AG09319 (cell line): Measurements from ENCODE around the gene BIRC6.

Experiments
- DNase-seq: peaks from one replicate; pipeline ENCODE4 v3.0.0-alpha.2; 2010; ENCODE audit warnings: low read depth; ENCODE audit errors: extremely low read depth
- CTCF ChIP-seq: IDR thresholded peaks from 2 replicates; pipeline ENCODE4 v1.5.1; 2011; ENCODE audit warnings: low read depth, mild to moderate bottlenecking, inconsistent platforms, low read length, moderate library complexity

BIRC6 gene

DNA sequence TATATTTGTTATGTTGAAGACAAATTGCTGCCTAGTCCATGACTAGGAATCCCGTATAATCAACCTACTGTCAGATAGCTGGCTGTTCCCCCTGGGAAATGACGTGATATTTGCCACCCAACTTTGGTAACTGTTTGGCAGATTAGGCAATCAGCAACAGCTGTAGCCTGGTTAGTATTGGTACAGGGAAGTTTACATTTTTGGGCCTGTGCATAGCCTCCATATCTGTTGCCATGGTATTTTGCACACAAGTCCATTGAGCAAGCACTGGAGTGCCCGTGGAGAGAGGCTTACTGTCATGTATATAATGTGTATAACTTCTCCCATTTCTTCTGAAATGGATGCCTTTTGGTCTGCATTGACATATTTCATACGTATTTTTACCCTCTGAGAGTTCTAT lies 27.7 kb downstream of the BIRC6 start:
- no peak for DNase-seq
- no peak for TF ChIP-seq CTCF

- TF ChIP-seq CTCF, result no peak
- DNase-seq, result no peak
Observed at GRCh38 chr2:32386739-32387138, 29.9 kb downstream of the BIRC6 start.

GRCh38 chr2:32399221-32399620 lies 42.4 kb downstream of the BIRC6 start:
- TF ChIP-seq CTCF, result no peak

DNA sequence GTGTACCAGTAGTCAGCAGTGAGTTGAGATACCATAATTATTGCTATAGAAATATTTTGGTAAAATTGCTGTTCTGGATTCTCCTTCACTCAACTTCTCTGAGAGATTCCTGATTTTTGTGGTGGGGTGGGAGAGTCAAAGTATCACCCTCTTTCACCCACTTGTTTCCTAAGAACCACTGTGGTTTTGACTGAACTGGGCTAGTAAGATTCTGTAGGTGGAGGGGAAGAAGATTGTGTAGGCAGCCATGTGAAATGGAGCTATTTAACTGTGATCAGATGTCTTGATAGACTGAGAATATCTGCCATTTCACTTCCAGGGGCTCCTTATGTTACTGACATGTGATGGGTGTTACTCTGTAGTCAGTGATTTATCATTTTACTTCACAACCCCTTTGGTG lies 45.3 kb downstream of the BIRC6 start:
- TF ChIP-seq CTCF, result no peak
- no peak for DNase-seq

More at GRCh38 chr2:32399221-32399620, 42.4 kb downstream of the BIRC6 start:
- no peak for DNase-seq

DNA sequence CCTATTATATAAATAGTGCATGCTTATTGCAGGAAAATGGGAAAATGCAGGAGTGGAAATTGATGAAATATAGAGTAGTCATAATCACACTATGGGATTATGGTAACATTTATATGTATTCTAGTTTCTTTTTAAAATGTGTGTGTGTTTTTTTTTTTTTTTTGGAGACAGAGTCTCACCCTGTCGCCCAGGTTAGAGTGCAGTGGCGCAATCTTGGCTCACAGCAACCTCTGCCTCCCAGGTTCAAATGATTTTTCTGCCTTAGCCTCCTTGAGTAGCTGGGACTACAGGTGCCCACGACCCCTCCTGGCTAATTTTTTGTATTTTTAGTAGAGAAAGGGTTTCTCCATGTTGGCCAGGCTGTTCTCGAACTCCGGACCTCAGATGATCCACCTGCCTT lies 47.0 kb downstream of the BIRC6 start:
- TF ChIP-seq CTCF, result no peak

DNA sequence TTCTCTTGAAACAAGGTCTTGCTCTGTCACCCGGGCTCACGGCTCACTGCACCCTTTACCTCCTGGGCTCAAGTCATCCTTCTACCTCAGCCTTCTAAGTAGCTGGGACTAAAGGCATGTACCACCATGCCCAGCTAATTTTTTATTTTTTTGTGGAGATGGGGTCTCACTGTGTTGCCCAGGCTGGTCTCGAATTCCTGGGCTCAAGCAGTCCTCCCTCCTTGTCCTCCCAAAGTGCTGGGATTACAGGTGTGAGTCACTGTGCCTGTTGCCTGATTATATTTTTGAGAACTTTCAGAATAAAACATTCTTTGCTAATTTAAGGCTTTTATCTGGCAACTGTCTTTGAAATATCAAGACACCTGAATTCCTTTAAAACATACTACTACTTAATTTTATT lies 47.9 kb downstream of the BIRC6 start:
- DNase-seq, result no peak
- no peak for TF ChIP-seq CTCF

More for the DNA sequence above, 47.0 kb downstream of the BIRC6 start:
- no peak for DNase-seq

DNA sequence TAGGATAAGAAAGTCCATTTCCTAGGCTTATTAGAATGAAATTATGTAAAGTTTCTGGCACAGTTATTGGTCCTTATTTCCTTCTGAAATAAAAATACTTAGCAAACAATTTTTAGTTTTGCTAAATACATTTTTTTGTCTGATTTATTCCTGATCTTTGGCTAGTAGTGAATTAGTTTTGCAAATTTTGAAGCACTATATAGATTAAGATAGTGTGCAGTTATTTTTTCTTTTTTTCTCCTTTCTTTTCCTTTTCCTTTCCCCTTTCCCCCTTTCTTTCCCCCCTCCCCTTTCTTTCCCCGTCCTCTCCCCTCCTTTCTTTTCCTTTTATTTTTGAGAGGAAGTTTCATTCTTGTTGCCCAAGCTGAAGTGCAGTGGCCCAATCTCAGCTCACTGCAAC lies 59.7 kb downstream of the BIRC6 start:
- no peak for TF ChIP-seq CTCF
- DNase-seq, result no peak
